Left hindlimb (tissue), 1 donor: Measurements from ENCODE around the gene UBE2J2.
A peak's percentile ranks its signal among the peaks of the same experiment; 100 is the strongest.

Source experiments
- DNase-seq: peaks from one replicate; pipeline ENCODE4 v3.0.0-alpha.2; 2018

The UBE2J2 gene

DNA sequence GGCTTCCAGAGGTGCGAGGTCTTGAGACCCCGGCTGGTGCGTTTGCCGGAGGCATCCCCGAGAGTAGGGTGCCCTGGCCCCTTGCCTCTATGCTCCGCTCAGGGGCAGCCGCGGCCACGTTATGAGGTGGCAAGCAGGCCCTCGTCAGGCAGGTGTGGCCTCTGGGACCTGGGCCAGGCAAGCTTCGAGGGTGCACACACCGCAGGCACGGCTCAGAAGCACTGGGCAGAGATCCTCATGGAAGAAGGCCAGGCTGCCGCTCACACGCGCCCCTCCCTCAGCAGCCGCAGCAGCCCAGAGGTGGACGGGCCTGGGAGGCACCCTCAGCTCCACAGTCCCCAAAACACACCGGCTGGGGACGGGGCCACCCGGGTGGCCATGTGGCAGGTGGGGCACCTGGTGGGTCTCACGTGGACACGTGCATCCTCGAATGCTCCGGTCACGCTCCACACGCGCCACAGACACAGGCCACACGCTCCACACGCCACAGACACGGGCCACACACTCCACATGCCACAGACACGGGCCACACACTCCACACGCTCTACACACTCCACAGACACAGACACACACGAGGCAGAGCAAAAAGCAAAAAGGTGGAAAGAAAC is 48.3 kb downstream of the UBE2J2 start:
- DNase-seq = no peak

DNA sequence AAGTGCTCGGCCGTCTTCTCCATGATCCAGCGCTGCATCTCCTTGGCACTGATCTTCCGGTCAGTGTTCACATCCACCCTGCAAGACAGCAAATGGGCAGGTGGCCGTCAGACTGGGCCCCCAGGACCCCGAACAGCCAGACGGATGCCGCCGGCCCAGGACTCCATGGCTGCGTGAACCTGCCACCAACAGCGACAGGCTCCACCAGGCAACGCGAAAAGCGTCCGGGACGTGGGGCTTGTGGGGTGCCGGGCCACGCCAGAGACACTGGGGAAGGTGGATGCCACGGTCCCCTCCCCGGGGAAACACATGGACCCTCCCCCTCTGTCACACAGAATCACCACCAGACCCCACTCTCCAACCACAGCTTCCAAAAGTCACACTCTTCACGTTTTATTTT is 49.8 kb downstream of the UBE2J2 start:
- DNase-seq = no peak

DNA sequence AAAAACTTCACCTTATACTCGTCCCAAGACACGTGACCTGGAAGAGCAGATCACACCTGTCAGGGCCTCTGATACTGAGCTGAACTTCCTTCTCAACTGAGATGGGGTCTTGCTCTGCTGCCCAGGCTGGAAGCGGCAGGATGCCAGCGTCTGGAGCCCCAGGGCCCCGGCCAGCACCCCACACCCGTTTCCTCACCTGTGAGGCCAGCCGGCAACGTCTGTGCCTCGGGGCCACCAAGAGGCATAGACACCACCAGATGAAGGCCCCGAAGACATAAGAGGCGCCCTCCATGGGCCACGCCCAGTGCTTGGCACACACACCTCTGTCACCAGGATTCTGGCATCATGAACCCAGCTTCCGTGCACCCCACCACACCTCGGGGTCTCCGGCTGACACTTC is 50.3 kb downstream of the UBE2J2 start:
- no peak for DNase-seq

DNA sequence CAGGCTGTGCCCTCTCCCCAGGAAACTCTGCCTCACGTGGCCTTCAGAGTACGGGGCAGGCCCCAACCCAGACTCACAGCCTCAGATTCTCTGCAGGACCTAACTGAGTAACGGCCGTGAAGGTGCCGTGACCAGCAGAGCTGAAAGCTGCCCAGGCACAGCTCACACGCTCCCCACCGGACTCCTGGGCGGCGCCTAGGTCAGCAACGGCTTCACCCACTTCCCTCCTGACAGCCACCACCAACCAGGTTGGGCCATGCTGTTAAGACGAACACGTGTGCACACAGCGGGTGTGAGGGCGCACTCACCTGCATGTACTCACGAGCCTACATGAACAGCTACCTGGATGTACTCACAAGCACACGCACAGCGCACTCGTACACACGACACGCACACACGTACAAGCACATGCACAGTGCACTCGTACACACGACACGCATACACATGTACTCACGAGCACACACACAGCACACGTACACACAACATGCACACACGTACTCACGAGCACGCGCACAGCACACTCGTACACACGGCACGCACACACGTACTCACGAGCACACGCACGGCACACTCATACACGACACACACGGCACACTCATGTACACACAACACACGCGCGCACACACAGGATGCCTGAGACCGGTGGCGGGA is 51.0 kb downstream of the UBE2J2 start:
- DNase-seq = no peak

DNA sequence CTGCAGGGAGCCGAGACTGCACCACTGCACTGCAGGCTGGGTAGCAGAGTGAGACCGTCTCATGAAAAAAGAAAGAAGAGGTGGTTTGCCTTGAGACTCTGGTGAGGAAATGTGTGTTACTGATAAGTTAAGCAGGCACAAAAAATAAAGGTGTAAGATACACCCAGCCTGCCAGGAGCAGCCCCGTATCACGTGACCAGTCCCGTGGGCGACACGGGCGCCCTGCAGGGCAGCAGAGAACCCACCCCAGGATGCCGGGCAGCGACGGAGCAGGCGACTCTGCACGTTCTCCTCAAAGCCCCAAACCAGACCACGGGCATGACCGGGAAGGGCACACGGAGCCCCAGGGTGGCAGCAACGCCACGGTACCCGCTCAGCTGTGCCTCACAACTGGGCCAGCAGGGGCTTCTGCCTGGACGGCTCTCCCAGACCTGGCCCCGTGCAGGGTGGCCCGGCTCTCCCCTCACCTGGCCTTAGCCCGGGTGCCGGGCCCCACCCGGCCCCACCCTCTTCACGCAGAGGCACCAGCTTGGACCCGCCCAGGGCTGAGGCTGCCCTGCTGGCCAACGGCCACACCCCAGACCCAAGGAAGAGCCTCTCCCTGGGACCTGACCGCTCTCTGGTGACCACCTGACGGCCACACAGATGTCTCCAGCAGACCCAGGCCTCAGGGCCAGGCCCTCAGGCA is 51.6 kb downstream of the UBE2J2 start:
- DNase-seq = no peak

DNA sequence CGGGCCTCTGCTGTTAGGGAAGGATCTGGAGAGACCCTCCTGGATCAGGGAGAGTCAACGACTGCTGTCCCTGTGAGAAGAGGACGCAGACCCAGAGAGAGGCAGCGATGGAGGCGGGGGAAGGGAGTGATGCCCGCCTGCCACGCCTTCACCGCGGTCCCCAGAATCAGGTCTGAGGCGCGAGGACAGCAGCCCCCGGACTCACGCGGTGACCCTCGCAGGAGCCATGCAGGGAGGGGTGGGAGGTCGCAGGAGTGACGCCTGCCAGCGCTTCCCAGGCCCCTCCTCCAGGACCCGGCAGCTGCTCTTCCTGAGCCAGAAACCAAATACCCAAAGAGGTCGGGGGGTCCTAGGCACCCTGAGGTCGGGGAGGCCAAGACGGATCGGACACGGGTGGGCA is 53.5 kb downstream of the UBE2J2 start:
- no peak for DNase-seq

DNA sequence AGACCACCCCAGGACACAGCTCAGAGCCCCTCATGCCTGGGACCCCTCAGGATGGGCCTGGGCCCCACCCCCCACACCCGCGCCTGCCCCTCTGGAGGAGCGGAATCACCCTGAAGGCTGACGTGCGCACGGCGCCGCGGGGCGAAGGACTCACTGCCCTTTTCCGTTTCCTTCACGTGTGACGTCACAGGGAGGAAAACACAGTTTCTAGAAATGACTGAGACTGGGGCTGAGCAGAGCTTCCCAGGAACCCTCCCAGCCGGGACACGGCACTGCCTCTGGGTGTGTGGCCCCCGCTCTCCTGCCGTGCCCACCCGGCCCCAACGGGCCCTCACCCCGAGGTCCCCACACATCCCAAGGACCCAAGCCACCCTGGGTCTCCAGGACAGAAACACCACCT is 54.3 kb downstream of the UBE2J2 start:
- DNase-seq = no peak

DNA sequence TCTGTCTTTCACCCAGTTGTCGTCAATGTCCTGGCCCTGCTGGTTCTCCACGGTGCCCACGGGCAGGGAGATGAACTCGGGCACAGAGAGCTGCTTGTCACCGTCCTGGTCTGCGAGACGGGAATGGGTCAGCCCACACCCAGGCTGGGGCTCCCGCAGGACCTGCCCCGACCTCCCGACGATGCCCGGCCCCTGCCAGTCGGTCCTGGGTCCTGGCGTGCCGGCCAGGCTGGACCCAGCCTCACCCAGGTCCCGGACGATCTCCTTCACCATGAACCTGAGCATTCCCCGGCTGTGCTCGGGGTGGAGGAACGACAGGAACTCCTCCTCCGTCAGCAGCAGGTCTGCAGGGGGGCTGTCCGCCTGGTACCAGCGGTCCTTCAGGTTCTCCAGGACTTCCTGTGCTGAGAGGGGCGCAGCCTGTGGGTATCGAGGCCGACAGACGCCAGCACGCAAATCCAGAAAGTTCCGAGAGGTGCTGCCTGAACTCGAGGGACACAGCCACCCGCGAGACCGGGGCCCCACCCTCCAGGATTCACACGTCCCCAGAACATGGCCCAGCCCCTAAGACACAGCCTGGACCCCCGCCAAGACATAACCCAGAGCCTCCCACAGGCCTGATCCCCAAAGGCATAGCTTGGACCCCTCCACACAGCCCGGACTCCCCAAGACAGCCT is 55.0 kb downstream of the UBE2J2 start:
- no peak for DNase-seq

DNA sequence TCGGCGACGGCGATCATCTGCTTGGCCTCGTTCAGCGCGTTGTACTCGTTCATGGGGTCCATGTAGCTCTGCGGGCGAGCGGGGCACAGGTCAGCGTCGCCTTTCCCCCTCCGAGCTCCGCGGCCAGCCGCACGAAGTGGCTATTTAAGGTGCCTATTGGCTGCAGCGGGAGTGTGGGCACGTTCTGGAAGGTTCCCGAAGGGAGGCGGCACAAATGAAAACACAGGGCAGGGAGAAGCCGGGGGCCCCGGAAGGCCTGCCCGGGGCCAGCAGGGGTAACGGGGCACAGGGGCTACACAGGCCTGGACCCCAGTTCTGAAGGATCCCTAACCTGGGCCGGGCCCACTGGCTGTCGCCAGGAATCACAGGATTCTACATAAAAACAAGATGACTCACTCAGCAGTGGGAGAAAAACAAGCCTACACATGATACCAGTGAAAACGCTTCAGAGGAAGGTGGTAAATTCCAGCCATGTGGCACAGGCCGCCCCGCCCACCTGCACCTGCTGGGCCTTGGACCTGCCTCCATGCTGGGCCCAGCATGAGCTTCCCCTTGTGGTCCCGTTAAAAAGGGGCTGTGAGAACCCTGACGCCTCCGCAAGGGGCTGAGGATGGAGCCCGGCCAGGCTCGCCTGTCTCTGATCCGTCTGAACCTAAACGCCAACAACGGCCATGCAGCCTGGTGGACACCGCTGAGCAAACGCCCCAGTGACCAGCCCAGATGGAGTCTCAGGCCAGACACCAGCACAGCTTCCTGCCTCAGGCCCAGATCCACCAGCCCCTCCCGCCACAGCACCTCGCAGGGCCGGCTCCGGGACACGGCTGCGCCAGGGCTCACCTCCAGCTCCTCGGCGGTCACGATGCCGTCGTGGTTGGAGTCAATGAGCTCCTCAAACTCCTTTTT is 55.8 kb downstream of the UBE2J2 start:
- no peak for DNase-seq

DNA sequence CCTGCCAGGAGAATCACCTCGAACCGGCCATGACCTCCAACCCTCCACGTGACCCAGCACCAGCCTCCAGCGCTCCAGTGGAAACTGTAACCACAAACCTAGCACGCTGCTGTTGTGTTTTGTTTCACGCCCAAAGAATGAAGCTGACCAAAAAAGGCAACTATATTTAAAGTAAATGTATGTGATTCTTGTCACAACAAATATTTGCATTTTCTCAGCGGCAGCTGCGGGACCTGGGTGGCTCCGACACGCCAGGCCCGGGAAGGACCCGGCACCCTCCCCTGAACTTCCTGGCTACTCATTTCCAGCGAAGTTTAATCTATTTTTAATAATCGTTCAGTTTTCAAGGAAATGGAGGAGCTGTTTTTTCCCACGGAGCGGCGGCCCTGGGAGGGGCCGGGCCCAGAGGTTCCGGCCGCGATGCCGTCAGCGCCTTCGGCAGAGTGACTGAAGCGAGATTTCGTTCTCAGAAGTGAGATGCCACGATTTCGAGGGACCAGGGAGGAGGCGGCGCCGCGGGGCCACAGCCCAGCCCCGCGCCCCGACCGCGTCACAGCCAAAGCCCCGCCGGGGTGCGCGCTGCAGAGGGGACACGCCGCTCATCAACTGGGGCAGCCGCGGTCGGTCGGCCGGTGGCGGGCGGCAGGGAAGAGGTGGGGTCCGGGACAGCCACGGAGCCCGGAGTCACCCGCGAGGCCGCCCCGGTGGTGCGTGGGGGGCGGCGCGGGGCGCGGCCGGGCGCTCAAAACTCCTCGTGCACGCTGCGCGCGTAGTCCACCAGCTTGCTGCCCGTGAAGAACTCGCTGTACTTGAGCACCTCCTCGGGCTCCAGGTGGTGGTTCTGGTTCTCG is 56.7 kb downstream of the UBE2J2 start:
- no peak for DNase-seq

DNA sequence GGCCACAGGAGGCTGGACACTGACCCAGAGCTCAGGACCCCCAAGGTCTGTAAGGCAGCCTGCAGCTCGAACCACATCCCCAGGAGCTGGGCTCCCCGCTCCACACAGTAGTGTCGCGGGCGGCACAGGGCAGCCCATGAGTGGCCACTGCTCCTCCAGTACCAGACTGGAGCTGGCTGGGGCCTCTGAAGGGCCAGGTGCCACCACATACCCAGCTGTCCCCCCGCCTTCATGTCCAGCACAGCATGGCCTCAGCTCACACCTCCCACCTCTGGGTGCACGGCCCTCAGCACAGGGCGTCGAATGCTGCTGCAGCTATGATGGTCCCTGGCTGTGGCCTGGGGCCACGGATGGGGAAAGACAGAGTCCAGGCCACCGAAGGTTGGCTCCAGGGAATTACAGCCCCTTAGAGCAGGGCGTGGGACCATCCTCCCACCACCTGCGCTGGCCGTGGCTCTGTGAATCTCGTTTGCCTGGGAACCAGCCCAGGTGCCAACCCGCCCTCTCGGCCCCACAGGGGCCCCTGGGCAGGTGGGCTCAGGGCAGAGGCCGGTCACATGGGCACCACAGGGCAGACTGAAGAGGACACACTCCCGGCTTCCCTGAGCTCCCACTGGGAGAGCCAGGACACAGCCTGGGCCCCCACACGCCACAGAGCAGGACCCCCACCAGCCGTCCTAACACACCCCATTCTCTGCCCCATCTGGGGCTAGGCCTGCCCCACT is 57.6 kb downstream of the UBE2J2 start:
- DNase-seq = no peak

DNA sequence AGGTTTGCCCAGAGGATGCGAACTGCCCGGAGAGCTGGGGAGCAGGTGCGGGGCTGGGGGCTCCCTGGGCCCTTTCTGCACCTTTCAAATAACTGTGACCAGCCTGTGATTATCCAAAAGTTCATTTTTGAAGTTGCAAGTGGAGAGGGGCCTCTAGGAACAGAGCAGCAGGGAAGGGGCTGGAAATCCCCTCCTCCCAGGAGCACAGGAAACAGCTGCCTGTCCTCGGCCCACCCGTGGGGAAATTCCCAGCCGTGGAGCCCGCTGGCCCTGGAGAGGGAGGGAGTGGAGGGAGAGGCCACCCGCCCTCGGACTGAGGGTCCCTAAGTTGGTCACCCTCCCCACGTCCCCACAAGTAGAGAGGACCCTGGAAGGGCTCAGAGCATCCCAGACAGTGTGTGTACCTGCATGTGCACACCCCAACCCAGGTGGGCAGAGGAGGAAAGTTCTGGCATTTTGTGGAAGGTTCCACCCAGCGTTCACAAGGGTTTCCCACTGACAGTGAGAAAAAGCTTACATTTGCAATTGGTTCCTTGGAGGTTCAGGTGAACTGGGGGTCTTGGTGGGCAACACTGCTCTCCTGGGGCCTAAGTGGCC is 58.5 kb downstream of the UBE2J2 start:
- DNase-seq = no peak

DNA sequence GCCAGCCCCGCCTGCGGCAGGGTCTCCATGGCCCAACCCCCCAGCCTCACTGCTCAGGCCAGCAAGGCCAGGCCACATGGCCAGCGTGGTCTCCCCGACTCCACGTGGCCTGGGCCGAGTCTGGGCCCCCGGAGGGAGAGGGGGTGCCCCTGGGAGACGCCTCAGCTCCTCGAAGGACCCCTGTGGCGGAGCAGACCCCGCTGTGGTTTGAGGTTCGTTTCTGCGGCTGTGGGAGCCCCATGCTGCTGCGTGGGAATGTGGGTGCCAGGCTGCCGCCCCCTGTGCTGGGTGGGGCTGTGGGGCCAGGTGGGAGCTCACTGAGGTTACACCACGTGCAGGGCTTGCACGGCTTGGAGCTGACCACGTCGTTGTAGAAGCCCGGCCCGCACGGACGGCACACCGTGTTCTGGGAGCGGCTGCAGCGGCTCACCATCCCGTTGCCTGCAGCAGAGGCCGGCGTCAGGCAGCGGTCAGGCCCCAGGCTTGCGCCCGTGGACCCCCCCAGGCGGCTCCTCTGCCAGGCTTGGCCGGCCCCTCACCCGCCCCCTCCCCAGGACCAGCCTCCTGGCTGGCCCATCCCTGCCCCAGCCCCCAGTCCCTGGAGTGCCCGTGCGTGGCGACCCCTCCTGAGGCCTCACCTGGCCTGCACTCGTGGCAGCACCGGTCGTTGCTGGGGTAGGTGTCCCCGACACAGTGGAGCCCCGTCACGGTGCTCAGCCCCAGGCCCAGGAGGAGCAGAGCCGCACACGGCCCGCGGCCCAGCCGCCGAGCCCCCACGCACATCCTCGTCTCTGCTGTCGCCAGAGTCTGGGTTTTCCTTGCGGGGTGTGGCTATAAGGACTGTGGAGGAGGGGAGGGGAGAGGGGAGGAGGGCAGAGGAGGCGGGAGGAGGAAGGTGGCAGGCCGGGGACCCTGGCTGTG is 60.0 kb downstream of the UBE2J2 start, which contains the start of gene TNFRSF4:
Gene TNFRSF4 (minus strand): TSS at position 809 of the 921 bp plus-strand sequence. CDS start 26 bp downstream, at position 783.
- no peak for DNase-seq

DNA sequence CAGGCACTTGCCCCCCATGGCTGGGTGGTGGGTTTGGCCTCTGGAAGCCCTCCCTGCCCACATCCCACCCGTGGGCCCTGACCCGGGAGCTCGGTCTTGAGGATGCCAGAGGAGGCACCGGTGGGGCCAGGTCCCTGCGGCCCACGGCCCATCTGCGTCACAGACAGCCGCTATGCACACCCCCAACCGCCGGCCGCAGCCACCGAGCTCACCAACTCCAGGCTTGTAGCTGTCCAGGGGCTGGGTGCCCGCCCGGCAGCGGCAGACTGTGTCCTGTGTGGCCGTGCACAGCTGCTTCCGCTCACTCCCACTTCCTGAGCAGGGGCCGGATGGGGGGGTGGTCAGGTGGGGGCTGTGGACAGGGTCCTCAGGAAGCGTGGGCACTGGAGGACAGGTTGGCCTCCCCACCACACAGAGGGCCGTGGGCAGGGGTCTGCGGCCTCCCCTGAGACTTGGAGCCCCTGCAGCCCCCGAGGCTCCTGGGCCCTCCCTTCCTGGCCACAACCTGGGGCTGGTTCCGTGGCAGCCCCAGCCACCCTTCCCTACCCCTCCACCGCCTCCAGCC is 60.8 kb downstream of the UBE2J2 start:
- DNase-seq = peak; percentile 68

DNA sequence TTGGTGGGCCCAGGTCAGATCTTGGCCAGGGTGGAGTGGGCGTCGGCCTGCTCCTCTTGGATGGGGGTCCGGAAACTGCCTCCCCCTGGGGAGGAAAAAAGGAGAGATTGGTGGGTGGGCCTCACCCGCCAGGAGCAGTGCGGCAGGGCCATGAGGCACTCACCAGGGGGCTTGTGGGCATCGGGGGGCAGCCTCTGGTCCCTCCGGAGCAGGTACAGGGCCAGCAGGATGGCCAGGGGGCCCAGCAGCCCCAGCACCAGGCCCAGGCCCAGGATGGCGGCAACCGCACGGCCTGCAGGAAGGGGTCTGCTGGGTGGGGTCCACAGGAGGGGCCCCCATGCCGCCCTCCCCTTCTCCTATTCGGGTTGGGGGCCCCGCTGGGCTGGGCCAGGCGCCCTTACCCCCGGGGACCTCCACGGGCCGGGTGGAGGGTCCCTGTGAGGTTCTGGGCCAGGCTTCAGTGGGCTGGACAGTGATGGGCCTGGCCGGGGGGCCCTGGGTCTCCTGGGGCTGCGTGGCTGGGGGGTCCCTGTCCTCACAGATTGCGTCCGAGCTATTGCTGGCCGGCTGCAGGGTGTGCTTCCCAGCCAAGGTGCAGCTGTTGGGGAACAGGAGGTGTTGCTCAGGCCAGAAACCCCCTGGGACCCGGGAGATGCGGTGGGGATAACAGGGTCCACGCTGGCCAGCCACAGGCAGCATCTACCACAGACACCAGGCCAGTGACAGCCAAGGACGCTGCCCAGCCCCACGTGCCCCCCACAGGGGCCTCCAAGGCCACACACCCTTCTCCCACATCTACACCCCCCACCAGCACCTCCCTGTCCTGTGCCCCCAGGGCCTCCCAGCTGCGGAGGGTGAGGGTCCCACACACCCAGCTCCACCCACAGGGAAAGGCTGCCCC is 61.9 kb downstream of the UBE2J2 start:
- DNase-seq = peak; percentile 28

DNA sequence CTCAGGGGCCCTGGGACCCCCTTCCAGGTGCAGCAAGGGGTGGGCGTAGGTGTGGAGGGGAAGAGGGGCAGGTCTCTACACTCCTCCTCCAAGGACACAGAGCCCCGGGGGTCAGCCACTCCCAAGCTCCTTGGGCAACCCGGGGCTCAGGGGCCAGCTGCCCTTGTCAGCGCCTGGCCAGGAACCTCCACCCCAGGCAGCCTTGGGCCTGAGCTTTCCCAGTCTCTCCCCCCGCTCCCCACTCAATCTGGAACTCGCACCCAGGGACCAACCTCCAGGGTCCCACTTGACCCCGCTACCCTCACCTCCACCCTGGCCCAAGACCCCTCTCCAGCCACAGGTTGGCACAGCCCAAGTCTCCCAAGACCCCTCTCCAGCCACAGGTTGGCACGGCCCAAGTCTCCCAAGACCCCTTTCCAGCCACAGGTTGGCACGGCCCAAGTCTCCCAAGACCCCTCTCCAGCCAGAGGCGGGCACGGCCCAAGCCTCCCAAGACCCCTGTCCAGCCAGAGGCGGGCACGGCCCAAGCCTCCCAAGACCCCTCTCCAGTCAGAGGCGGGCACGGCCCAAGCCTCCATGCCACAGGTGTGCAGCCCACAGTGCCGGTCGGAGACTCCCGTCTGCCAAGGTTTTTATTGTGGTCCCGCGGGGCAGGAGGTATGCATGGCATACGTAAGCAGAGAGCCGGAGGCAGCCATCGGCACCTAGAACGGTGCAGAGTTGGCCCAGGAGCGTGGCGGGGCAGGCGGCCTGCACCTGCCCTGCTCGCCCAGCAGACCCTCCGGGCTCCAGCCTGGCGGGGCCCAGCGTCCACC is 62.7 kb downstream of the UBE2J2 start:
- DNase-seq = peak; percentile 24
